H1 (cell line): ENCODE data around the gene NSUN6. TPM values are rescaled to one million over a fixed set of nuclear protein-coding genes. Genes with fewer than 3 reads are reported as not detected.

ENCODE experiments used
- CTCF ChIA-PET: fragments of 300-600 bp; sonication (Branson Sonifier 250); formaldehyde crosslinking; loops from one replicate; lab custom pipeline; 2021; ENCODE audit not compliant: partially characterized antibody; lab: Charles Lee
- POLR2A ChIA-PET: fragments of 300-600 bp; sonication (Branson Sonifier 250); formaldehyde crosslinking; loops from one replicate; lab custom pipeline; 2021; ENCODE audit warnings: inconsistent platforms; ENCODE audit not compliant: partially characterized antibody; lab: Charles Lee
- DNase-seq, 2 experiments: peaks; one replicate each; pipeline versions ENCODE4 v3.0.0 to v3.0.0-alpha.2; 2010 to 2022; ENCODE audit warnings: low spot score in 2 of 2, low read depth in 1 of 2, mixed read lengths in 1 of 2
- FAIRE-seq: peaks from 2 replicates; lab custom pipeline; 2011; peaks lifted over from hg19 to GRCh38; lab: Jason Lieb, UNC
- H2AFZ ChIP-seq: 2 replicates; pipeline ENCODE4 v1.8.1; 2012; ENCODE audit warnings: low read length, inconsistent platforms
- H2AK5ac ChIP-seq: 2 replicates; pipeline ENCODE4 v1.6.1; 2013; ENCODE audit warnings: low read depth, low read length
- H2BK120ac ChIP-seq: replicated peaks from 2 replicates; pipeline ENCODE3; 2013; ENCODE audit warnings: low read depth, low read length, inconsistent platforms
- H2BK12ac ChIP-seq: 2 replicates; pipeline ENCODE4 v1.6.1; 2013; ENCODE audit warnings: low read depth, low read length
- H2BK15ac ChIP-seq: 2 replicates; pipeline ENCODE4 v1.6.1; 2013; ENCODE audit warnings: low read length
- H2BK20ac ChIP-seq: 2 replicates; pipeline ENCODE4 v1.6.1; 2013; ENCODE audit warnings: low read length
- H2BK5ac ChIP-seq: 2 replicates; pipeline ENCODE4 v1.6.1; 2013; ENCODE audit warnings: low read depth, low read length
- H3K14ac ChIP-seq: 2 replicates; pipeline ENCODE4 v1.6.1; 2013; ENCODE audit warnings: inconsistent platforms; ENCODE audit not compliant: insufficient read length
- H3K18ac ChIP-seq: 2 replicates; pipeline ENCODE4 v1.6.1; 2013; ENCODE audit warnings: low read length; ENCODE audit errors: extremely low read depth
- H3K23ac ChIP-seq: 2 replicates; pipeline ENCODE4 v1.6.1; 2013; ENCODE audit warnings: inconsistent platforms; ENCODE audit not compliant: insufficient read length
- H3K23me2 ChIP-seq: 2 replicates; pipeline ENCODE4 v1.6.1; 2013; ENCODE audit warnings: low read depth, low read length
- H3K27ac ChIP-seq: 2 replicates; pipeline ENCODE4 v1.6.1; 2011; ENCODE audit warnings: low read depth, low read length, inconsistent platforms
- H3K27me3 ChIP-seq, 4 experiments: replicated peaks in 1 of 4; 1 replicate in 1 of 4; 2 replicates in 3 of 4; pipeline versions ENCODE4 v1.6.1 to v1.8.1; 2011 to 2013; ENCODE audit warnings: low read length in 3 of 4, mild to moderate bottlenecking in 3 of 4, inconsistent platforms in 2 of 4, mixed read lengths in 2 of 4, moderate library complexity in 1 of 4; ENCODE audit not compliant: control insufficient read depth in 3 of 4, insufficient read depth in 3 of 4; ENCODE audit errors: extremely low read depth in 1 of 4
- H3K36me3 ChIP-seq, 4 experiments: 2 replicates each; pipeline versions ENCODE4 v1.6.1 to v1.8.1; 2011 to 2013; ENCODE audit warnings: mild to moderate bottlenecking in 4 of 4, low read length in 3 of 4, moderate library complexity in 2 of 4, control low read depth in 1 of 4, inconsistent platforms in 1 of 4; ENCODE audit not compliant: insufficient read depth in 4 of 4, control insufficient read depth in 2 of 4
- H3K4ac ChIP-seq: replicated peaks from 2 replicates; pipeline ENCODE3; 2013; ENCODE audit warnings: low read length, low read depth, mixed read lengths, inconsistent platforms; ENCODE audit not compliant: insufficient read length
- H3K4me1 ChIP-seq, 4 experiments: replicated peaks in 1 of 4; 1 replicate in 1 of 4; 2 replicates in 3 of 4; pipeline versions ENCODE4 v1.6.1 to v1.8.1; 2011 to 2013; ENCODE audit warnings: low read length in 3 of 4, inconsistent platforms in 2 of 4, mixed read lengths in 1 of 4; ENCODE audit not compliant: insufficient read depth in 4 of 4, control insufficient read depth in 3 of 4
- H3K4me2 ChIP-seq, 2 experiments: 2 replicates each; pipeline versions ENCODE4 v1.6.1 to v1.8.1; 2011 to 2013; ENCODE audit warnings: low read depth in 2 of 2, low read length in 2 of 2, control low read depth in 1 of 2, inconsistent platforms in 1 of 2, mild to moderate bottlenecking in 1 of 2; ENCODE audit not compliant: insufficient read depth in 1 of 2
- H3K4me3 ChIP-seq, 4 experiments: fragments of 200-600, 300-600 bp in 1 of 4; sonication (generic), shearing (Covaris generic), sonication (Bioruptor Twin) in 1 of 4; 2 replicates each; pipeline versions ENCODE4 v1.5.1 to v1.8.1; 2011 to 2016; ENCODE audit warnings: low read length in 4 of 4, low read depth in 3 of 4, control low read depth in 2 of 4, inconsistent platforms in 2 of 4, mild to moderate bottlenecking in 2 of 4, mixed read lengths in 1 of 4, moderate library complexity in 1 of 4; ENCODE audit not compliant: insufficient read depth in 2 of 4; ENCODE audit errors: extremely low read depth in 1 of 4
- H3K56ac ChIP-seq: replicated peaks from 2 replicates; pipeline ENCODE3; 2013; ENCODE audit warnings: low read depth, mild to moderate bottlenecking, mixed read lengths, low read length, inconsistent platforms; ENCODE audit not compliant: insufficient read length
- H3K79me1 ChIP-seq: 2 replicates; pipeline ENCODE4 v1.6.1; 2013; ENCODE audit warnings: low read depth, low read length, control low read depth
- H3K79me2 ChIP-seq, 2 experiments: 2 replicates each; pipeline versions ENCODE4 v1.6.1 to v1.8.1; 2012 to 2013; ENCODE audit warnings: low read length in 2 of 2, mild to moderate bottlenecking in 2 of 2, inconsistent platforms in 1 of 2; ENCODE audit not compliant: insufficient read depth in 2 of 2, control insufficient read depth in 1 of 2
- H3K9ac ChIP-seq, 4 experiments: replicated peaks in 1 of 4; 1 replicate in 1 of 4; 2 replicates in 3 of 4; pipeline versions ENCODE4 v1.6.1 to v1.8.1; 2011 to 2013; ENCODE audit warnings: low read depth in 3 of 4, low read length in 3 of 4, control low read depth in 2 of 4, mild to moderate bottlenecking in 2 of 4, moderate library complexity in 2 of 4, inconsistent platforms in 1 of 4; ENCODE audit errors: extremely low read depth in 1 of 4
- H3K9me3 ChIP-seq, 2 experiments: 2 replicates each; pipeline versions ENCODE4 v1.6.1 to v1.8.1; 2012 to 2013; ENCODE audit warnings: mild to moderate bottlenecking in 2 of 2, moderate library complexity in 2 of 2, control low read depth in 1 of 2, inconsistent platforms in 1 of 2, low read depth in 1 of 2, low read length in 1 of 2, mixed read lengths in 1 of 2; ENCODE audit not compliant: insufficient read depth in 2 of 2
- H4K20me1 ChIP-seq, 2 experiments: replicated peaks in 1 of 2; 2 replicates each; pipeline versions ENCODE3 to v1.8.1; 2011 to 2013; ENCODE audit warnings: inconsistent platforms in 2 of 2, low read length in 2 of 2, mild to moderate bottlenecking in 1 of 2; ENCODE audit not compliant: insufficient read depth in 2 of 2, control insufficient read depth in 1 of 2
- H4K5ac ChIP-seq: 2 replicates; pipeline ENCODE4 v1.6.1; 2013; ENCODE audit warnings: low read length, low read depth, mixed read lengths, inconsistent platforms; ENCODE audit not compliant: insufficient read length
- H4K8ac ChIP-seq: 2 replicates; pipeline ENCODE4 v1.8.0; 2013; ENCODE audit warnings: mild to moderate bottlenecking, moderate library complexity, low read length, inconsistent platforms; ENCODE audit not compliant: insufficient read depth; ENCODE audit errors: extremely low read depth
- H4K91ac ChIP-seq: replicated peaks from 2 replicates; pipeline ENCODE3; 2013; ENCODE audit warnings: low read length, mixed read lengths, inconsistent platforms; ENCODE audit not compliant: insufficient read length
- CBX5 ChIP-seq: fragments of 300-800, 300-1000 bp; sonication (generic); IDR thresholded peaks from 2 replicates; pipeline ENCODE4 v1.7.1; 2016; ENCODE audit warnings: antibody characterized with exemption, low read length, low read depth
- CTBP2 ChIP-seq: IDR thresholded peaks from 2 replicates; pipeline ENCODE4 v1.7.0; 2011; ENCODE audit warnings: borderline replicate concordance, mild to moderate bottlenecking, moderate library complexity, mixed read lengths, low read length; ENCODE audit not compliant: insufficient read depth, insufficient read length
- EP300 ChIP-seq, 2 experiments: IDR thresholded peaks; 1 replicate in 1 of 2; 2 replicates in 1 of 2; pipeline ENCODE4 v1.6.1; 2011 to 2012; ENCODE audit warnings: low read depth in 2 of 2, low read length in 2 of 2, mild to moderate bottlenecking in 2 of 2, borderline replicate concordance in 1 of 2, inconsistent platforms in 1 of 2, moderate library complexity in 1 of 2
- FOSL1 ChIP-seq: IDR thresholded peaks from 2 replicates; pipeline ENCODE4 v1.6.1; 2011; ENCODE audit warnings: mild to moderate bottlenecking, low read depth, low read length, moderate library complexity; ENCODE audit not compliant: insufficient read depth
- JUND ChIP-seq: IDR thresholded peaks from 2 replicates; pipeline ENCODE4 v1.6.1; 2011; ENCODE audit warnings: mild to moderate bottlenecking, improper control_type of control experiment, low read length
- NANOG ChIP-seq: IDR thresholded peaks from 2 replicates; pipeline ENCODE4 v1.6.1; 2011; ENCODE audit warnings: low read length, low read depth, mild to moderate bottlenecking, inconsistent platforms; ENCODE audit not compliant: insufficient read depth, poor library complexity, severe bottlenecking
- NRF1 ChIP-seq: IDR thresholded peaks from 2 replicates; pipeline ENCODE4 v1.6.1; 2011; ENCODE audit warnings: mild to moderate bottlenecking, low read depth, low read length, improper control_type of control experiment
- POU5F1 ChIP-seq: IDR thresholded peaks from 2 replicates; pipeline ENCODE4 v1.6.1; 2011; ENCODE audit warnings: low read depth, mild to moderate bottlenecking, low read length, moderate library complexity
- RNF2 ChIP-seq: fragments of 200-900, 300-1000 bp; sonication (generic); IDR thresholded peaks from 2 replicates; pipeline ENCODE4 v1.7.1; 2016; ENCODE audit warnings: borderline replicate concordance, low read depth, mild to moderate bottlenecking, antibody characterized with exemption, low read length; ENCODE audit not compliant: poor library complexity, severe bottlenecking; ENCODE audit errors: missing control alignments
- SP2 ChIP-seq: IDR thresholded peaks from 2 replicates; pipeline ENCODE4 v1.6.1; 2012; ENCODE audit warnings: mild to moderate bottlenecking, low read length, inconsistent platforms
- TAF1 ChIP-seq: IDR thresholded peaks from 2 replicates; pipeline ENCODE4 v1.6.1; 2011; ENCODE audit warnings: mild to moderate bottlenecking, low read depth, low read length
- TAF7 ChIP-seq: optimal IDR thresholded peaks from 2 replicates; pipeline ENCODE3; 2011; ENCODE audit warnings: low read depth, mild to moderate bottlenecking, inconsistent platforms, low read length, moderate library complexity, borderline replicate concordance
- WGBS, 2 experiments: shearing (Covaris generic) in 1 of 2; methylation state at CpG; one replicate each; pipeline versions ENCODE4 v1.1.6 to v1.1.7; 2013 to 2015; ENCODE audit warnings: low lambda C conversion rate in 2 of 2, mixed read lengths in 2 of 2, inconsistent platforms in 1 of 2, low coverage in 1 of 2, missing lambda C conversion rate in 1 of 2; ENCODE audit not compliant: insufficient replicate concordance in 2 of 2, insufficient coverage in 1 of 2, insufficient read length in 1 of 2; ENCODE audit errors: extremely low coverage in 1 of 2, missing lambda C conversion rate in 1 of 2; 5-methylcytosine and 5-hydroxymethylcytosine counted together
- polyA plus RNA-seq, 7 experiments: library from polyadenylated mRNA; depleted of rRNA in 3 of 7; stranded (reverse) in 5 of 7; unstranded in 2 of 7; fragments of >200 nt in 5 of 7; fragments of 200-250 nt in 2 of 7; gene quantifications; 1 replicate in 5 of 7; 2 replicates in 1 of 7; 4 replicates in 1 of 7; pipeline versions ENCODE4 v1.2.1 to v1.2.3, GENCODE V29; 2011 to 2013; ENCODE audit warnings: missing spikeins in 2 of 7, mixed read lengths in 2 of 7
- total RNA-seq: library from RNA; stranded (reverse); fragmentation: NEBNext Ultra II Directional; extraction: Animal tissue kit (Norgen Biotek cat#: 25700); gene quantifications from 2 replicates; pipeline ENCODE4 v1.2.1, GENCODE V29; 2021
- TF ChIP-seq, protein P1 (sequence below): IDR thresholded peaks from 2 replicates; pipeline ENCODE4 v1.6.1; 2012; ENCODE audit warnings: inconsistent platforms

NSUN6 gene
- total and polyA plus RNA-seq, 2 of the 8 experiments (the other 6 are each of a cell fraction or from before 2014, with no cell fraction given) = 5.9 to 14.4 TPM

- no peak overlapping the region for H2AFZ ChIP-seq
- H3K79me2 ChIP-seq = no peaks in the 10 kb centered on the region
- no peaks in the 10 kb centered on the region for H3K79me1 ChIP-seq
- H3K4me2 ChIP-seq = no peak overlapping the region
- H3K36me3 ChIP-seq = 0 out of 8 replicates have a peak, but pooled peaks cover 0 to 3% (median 0%) of the 10 kb centered on the region in 4 experiments
- H3K18ac ChIP-seq = no peak overlapping the region
- no peak overlapping the region for H2BK12ac ChIP-seq
- no peak overlapping the region for H2BK15ac ChIP-seq
- no peak overlapping the region for H2AK5ac ChIP-seq
- 0 out of 7 replicates have a peak, but pooled peaks cover 0 to 2% (median under 1%) of the 10 kb centered on the region in 4 experiments for H3K4me1 ChIP-seq
- H4K20me1 ChIP-seq = peaks cover 0 to 1% of the 10 kb centered on the region in 2 experiments
- no peak overlapping the region for H3K4me3 ChIP-seq
- FAIRE-seq = no peak
- no peak overlapping the region for H3K4ac ChIP-seq
- H3K9me3 ChIP-seq = no peaks in the 10 kb centered on the region
- no peak overlapping the region for H4K91ac ChIP-seq
- 93% methylated on average over 7 of the region's 7 CpGs; no CpG with 5 or more reads in 1 of the 2 experiments for WGBS, 2 experiments
- ChIA-PET CTCF (no interaction called here), POLR2A (interaction anchor here (1.4 kb wide), 1 partner anchor 36 kb away, joined by 3 read pairs; the partner anchor contains the start of gene NSUN6)
- no peak overlapping the region for H2BK120ac ChIP-seq
- H2BK5ac ChIP-seq = no peak overlapping the region
- H2BK20ac ChIP-seq = no peak overlapping the region
- H3K27ac ChIP-seq = no peak overlapping the region
- no peaks in the 10 kb centered on the region for H3K23me2 ChIP-seq
- no peak overlapping the region for H3K23ac ChIP-seq
- H3K56ac ChIP-seq = no peak overlapping the region
- no peaks in the 10 kb centered on the region for H3K27me3 ChIP-seq
- DNase-seq = no peak
- H4K8ac ChIP-seq = no peak overlapping the region
- H3K9ac ChIP-seq = no peak overlapping the region
- no peak overlapping the region for H4K5ac ChIP-seq
- no peak overlapping the region for H3K14ac ChIP-seq
- TF ChIP-seq TAF7 = no peak
- no peak for TF ChIP-seq EP300 (IDR thresholded peaks at IDR 0.05; ENCODE audit: borderline replicate concordance in 1 of 2, low read depth in 2 of 2, low read length in 2 of 2)
- no peak for TF ChIP-seq SP2
- TF ChIP-seq TAF1 = no peak
- no peak for TF ChIP-seq CTBP2
- TF ChIP-seq, protein P1, sequence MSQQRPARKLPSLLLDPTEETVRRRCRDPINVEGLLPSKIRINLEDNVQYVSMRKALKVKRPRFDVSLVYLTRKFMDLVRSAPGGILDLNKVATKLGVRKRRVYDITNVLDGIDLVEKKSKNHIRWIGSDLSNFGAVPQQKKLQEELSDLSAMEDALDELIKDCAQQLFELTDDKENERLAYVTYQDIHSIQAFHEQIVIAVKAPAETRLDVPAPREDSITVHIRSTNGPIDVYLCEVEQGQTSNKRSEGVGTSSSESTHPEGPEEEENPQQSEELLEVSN = no peak
- no peak for TF ChIP-seq NRF1
- TF ChIP-seq JUND = no peak
- TF ChIP-seq NANOG = no peak
- no peak for TF ChIP-seq CBX5
- TF ChIP-seq POU5F1 = no peak
- TF ChIP-seq FOSL1 = no peak
- no peak for TF ChIP-seq RNF2
Observed at GRCh38 chr10:18687195-18687594, 35.8 kb upstream of the NSUN6 start.
